ENCODE measurements around the gene PCSK9. TPM values are rescaled to one million over a fixed set of nuclear protein-coding genes. Genes with fewer than 3 reads are reported as not detected.

The PCSK9 gene
- polyA plus RNA-seq, 3 donors = not detected

- peaks cover 38 to 57% (median 40%) of the 10 kb centered on the region in 3 donors for H3K27me3 Mint-ChIP-seq (ENCODE audit: low read depth in 3 of 3)
- H2AFZ ChIP-seq (ENCODE audit: insufficient read depth, low read depth, low read length, poor library complexity, severe bottlenecking) = no peak overlapping the region
- no peak for DNase-seq
- intact Hi-C loops (cut with micrococcal nuclease) = loop anchor here in 1 of 2 donors (2.0 kb wide), 1 partner anchor 53 kb away; no protein-coding TSS in a partner anchor
- H3K27ac Mint-ChIP-seq = no peak overlapping the region
- peaks cover 0 to 9% of the 10 kb centered on the region in 2 donors for H3K9me3 ChIP-seq (replicated peaks in 1 of 2; ENCODE audit: control insufficient read depth in 1 of 2, insufficient read depth in 1 of 2, low read length in 2 of 2)
- peaks cover 14 to 43% of the 10 kb centered on the region in 2 donors for H3K27me3 ChIP-seq (ENCODE audit: control insufficient read depth in 2 of 2, insufficient read depth in 2 of 2, low read length in 2 of 2)
- H3K36me3 ChIP-seq (replicated peaks in 1 of 2; ENCODE audit: control insufficient read depth in 1 of 2, insufficient read depth in 2 of 2, low read length in 2 of 2) = no peaks in the 10 kb centered on the region
- no peak overlapping the region for H3K4me3 ChIP-seq (replicated peaks in 1 of 3; ENCODE audit: low read depth in 2 of 3, low read length in 3 of 3)
- peaks cover 0 to 3% of the 10 kb centered on the region in 2 donors for H3K36me3 Mint-ChIP-seq
- H3K4me1 ChIP-seq (ENCODE audit: control insufficient read depth in 1 of 2, insufficient read depth in 2 of 2, low read length in 2 of 2) = peaks cover 9 to 16% of the 10 kb centered on the region in 2 donors
- WGBS (ENCODE audit: insufficient coverage) = 91% methylated on average over 4 of the region's 6 CpGs
- H3K79me2 ChIP-seq (ENCODE audit: insufficient read depth, low read length) = no peaks in the 10 kb centered on the region
- peak overlapping the region in 1 of 2 donors; percentile 80 for H3K4me3 Mint-ChIP-seq
- peaks cover 17% of the 10 kb centered on the region for H3K4me1 Mint-ChIP-seq
- no peak overlapping the region for H3K27ac ChIP-seq (ENCODE audit: low read depth in 1 of 2, low read length in 2 of 2)
- H4K20me1 ChIP-seq (ENCODE audit: insufficient read depth, low read length) = no peaks in the 10 kb centered on the region
- peaks cover 0 to 4% (median 0%) of the 10 kb centered on the region in 7 donors for H3K9me3 Mint-ChIP-seq
- H3K9ac ChIP-seq (ENCODE audit: insufficient read depth, low read length, poor library complexity, severe bottlenecking) = no peak overlapping the region
- H3K4me2 ChIP-seq (replicated peaks; ENCODE audit: extremely low read depth, low read length, poor library complexity, severe bottlenecking) = no peak overlapping the region
- TF ChIP-seq, protein P1, sequence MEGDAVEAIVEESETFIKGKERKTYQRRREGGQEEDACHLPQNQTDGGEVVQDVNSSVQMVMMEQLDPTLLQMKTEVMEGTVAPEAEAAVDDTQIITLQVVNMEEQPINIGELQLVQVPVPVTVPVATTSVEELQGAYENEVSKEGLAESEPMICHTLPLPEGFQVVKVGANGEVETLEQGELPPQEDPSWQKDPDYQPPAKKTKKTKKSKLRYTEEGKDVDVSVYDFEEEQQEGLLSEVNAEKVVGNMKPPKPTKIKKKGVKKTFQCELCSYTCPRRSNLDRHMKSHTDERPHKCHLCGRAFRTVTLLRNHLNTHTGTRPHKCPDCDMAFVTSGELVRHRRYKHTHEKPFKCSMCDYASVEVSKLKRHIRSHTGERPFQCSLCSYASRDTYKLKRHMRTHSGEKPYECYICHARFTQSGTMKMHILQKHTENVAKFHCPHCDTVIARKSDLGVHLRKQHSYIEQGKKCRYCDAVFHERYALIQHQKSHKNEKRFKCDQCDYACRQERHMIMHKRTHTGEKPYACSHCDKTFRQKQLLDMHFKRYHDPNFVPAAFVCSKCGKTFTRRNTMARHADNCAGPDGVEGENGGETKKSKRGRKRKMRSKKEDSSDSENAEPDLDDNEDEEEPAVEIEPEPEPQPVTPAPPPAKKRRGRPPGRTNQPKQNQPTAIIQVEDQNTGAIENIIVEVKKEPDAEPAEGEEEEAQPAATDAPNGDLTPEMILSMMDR (IDR thresholded peaks at IDR 0.05) = no peak
Observed at GRCh38 chr1:54997711-54997986, 41.7 kb upstream of the PCSK9 start.

DNA sequence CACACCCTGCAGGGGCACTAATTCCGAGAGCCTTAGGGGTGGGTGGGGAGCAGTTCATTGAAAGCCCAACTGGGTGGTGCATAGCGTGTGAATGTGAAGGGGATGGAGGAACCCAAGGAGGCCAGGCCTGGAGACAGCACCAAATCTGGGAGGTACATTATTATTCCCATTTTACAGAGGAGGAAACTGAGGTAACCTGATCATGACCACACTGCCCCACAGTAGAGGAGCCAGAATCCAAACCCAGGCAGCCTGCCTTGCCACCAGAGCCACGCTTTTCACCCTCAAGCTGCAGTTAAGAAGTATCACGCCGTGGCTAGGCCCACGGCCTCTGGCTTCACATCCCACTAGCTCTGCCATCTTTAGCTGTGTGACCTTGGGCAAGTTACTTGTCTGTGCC lies 41.2 kb upstream of the PCSK9 start:
- Mint-ChIP-seq H3K4me1 (peaks cover 17% of the 10 kb centered on the region), H3K4me3 (peak overlapping the region; percentile 16 to 62), H3K27me3 (ENCODE audit: low read depth in 3 of 3) (peaks cover 38 to 57% (median 40%) of the 10 kb centered on the region in 3 donors), H3K9me3 (peaks cover 0 to 4% (median 0%) of the 10 kb centered on the region in 7 donors), H3K36me3 (peaks cover 0 to 3% of the 10 kb centered on the region in 2 donors), H3K27ac (no peak overlapping the region)
- H3K79me2 ChIP-seq (ENCODE audit: insufficient read depth, low read length) = no peaks in the 10 kb centered on the region
- no peak overlapping the region for H2AFZ ChIP-seq (ENCODE audit: insufficient read depth, low read depth, low read length, poor library complexity, severe bottlenecking)
- H4K20me1 ChIP-seq (ENCODE audit: insufficient read depth, low read length) = no peaks in the 10 kb centered on the region
- peaks cover 0 to 9% of the 10 kb centered on the region in 2 donors for H3K9me3 ChIP-seq (replicated peaks in 1 of 2; ENCODE audit: control insufficient read depth in 1 of 2, insufficient read depth in 1 of 2, low read length in 2 of 2)
- no peak overlapping the region for H3K27ac ChIP-seq (ENCODE audit: low read depth in 1 of 2, low read length in 2 of 2)
- peaks cover 14 to 43% of the 10 kb centered on the region in 2 donors for H3K27me3 ChIP-seq (ENCODE audit: control insufficient read depth in 2 of 2, insufficient read depth in 2 of 2, low read length in 2 of 2)
- no peak overlapping the region for H3K4me3 ChIP-seq (replicated peaks in 1 of 3; ENCODE audit: low read depth in 2 of 3, low read length in 3 of 3)
- no peak overlapping the region for H3K4me2 ChIP-seq (replicated peaks; ENCODE audit: extremely low read depth, low read length, poor library complexity, severe bottlenecking)
- no peak for DNase-seq
- H3K4me1 ChIP-seq (ENCODE audit: control insufficient read depth in 1 of 2, insufficient read depth in 2 of 2, low read length in 2 of 2) = peaks cover 9 to 16% of the 10 kb centered on the region in 2 donors
- intact Hi-C loops (cut with micrococcal nuclease) = no loop called here
- TF ChIP-seq, protein P1 (IDR thresholded peaks at IDR 0.05) = no peak
- no peak overlapping the region for H3K9ac ChIP-seq (ENCODE audit: insufficient read depth, low read length, poor library complexity, severe bottlenecking)
- 96% methylated on average over 4 of the region's 6 CpGs for WGBS (ENCODE audit: insufficient coverage)
- H3K36me3 ChIP-seq (replicated peaks in 1 of 2; ENCODE audit: control insufficient read depth in 1 of 2, insufficient read depth in 2 of 2, low read length in 2 of 2) = no peaks in the 10 kb centered on the region
